UCSD-AML1 (cell line): ENCODE results near the gene ZNF516.

Source experiments
- DNase-seq: peaks from one replicate; lab custom pipeline; 2025; ENCODE audit not compliant: unreplicated experiment; lab: John Stamatoyannopoulos, UW

ZNF516 gene

DNA sequence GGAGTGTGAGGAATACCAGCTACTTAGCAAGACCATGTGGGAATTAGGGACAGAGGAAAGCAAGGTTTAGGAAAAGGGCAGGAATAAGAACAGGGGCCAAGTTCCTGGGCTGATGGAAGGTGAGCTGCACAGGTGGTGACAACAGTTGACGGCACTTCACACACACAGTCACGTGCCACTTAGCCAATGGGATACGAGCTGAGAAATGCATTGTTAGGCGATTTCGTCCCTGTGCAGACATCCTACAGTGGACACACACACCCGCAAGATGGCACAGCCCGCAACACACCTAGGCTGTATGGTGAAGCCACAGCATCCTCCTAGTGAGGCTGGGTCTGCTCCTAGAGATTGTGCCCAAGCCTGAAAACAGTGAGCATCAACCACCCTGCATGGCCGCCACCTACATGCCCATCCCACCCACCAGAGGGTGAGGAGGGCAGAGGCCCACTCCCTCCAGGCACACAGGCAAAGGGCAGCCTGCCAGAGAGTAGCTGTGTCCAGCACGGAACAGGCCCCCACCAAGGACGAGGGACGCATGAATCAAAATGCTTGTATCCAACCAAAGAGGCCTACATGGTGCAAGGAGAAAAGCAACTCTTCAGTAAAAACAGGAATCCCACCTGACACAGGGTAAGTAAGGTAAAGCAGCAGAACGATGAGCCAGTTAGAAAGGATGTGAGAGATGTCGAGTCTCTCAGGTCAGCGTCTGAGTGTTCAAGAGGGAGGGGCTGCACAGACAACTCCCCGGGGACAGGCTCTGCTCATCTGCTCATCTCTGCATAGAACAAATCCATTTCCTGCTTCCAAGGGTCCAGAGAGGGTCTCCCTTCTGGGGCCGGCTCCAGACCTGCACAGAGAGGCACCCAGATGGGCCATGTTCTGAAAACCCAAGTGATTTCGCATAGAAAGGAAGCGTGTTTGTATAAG, 51.3 kb downstream of the ZNF516 start:
- no peak for DNase-seq

GRCh38 chr18:76442413-76443171, 52.5 kb downstream of the ZNF516 start:
- DNase-seq, result no peak

GRCh38 chr18:76441668-76442412, 53.2 kb downstream of the ZNF516 start:
- no peak for DNase-seq

DNA sequence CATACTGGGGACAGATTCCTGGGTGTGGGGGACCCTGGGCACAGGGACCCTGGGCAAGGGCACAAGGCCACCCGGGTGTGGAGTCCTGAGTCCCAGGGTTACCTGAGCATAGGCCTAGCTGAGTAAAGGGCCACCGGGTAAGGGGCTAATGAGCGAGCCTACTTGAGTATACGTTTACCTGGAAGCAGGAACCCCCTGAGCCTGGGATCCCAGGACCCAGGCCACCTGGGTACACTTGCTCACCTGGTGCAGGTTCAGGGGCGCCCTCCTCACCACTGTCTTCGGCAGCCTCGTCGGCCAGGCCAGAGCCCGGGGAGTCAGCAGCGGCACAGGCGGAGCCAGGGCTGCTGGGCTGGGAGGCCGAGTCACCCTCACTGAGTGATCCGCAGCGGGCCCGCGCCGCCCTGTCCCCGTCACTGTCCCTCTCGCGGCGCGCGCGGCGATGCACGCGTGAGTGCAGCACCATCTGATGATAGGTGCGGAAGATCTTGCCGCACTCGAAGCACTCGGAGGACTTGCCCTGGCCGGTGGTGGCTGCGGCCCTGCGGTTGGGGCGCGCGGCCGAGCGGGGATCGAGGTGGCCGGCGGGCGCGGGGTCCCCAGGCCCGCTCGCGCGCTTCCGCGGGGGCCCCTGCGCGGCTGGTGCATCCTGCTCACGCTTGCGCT, 53.9 kb downstream of the ZNF516 start:
- no peak for DNase-seq

- no peak for DNase-seq
Measured at GRCh38 chr18:76437910-76438309, 57.1 kb downstream of the ZNF516 start.

- DNase-seq, result no peak
Measured at GRCh38 chr18:76437011-76437410, 58.0 kb downstream of the ZNF516 start.

GRCh38 chr18:76436342-76436741, 58.7 kb downstream of the ZNF516 start:
- DNase-seq, result no peak

DNA sequence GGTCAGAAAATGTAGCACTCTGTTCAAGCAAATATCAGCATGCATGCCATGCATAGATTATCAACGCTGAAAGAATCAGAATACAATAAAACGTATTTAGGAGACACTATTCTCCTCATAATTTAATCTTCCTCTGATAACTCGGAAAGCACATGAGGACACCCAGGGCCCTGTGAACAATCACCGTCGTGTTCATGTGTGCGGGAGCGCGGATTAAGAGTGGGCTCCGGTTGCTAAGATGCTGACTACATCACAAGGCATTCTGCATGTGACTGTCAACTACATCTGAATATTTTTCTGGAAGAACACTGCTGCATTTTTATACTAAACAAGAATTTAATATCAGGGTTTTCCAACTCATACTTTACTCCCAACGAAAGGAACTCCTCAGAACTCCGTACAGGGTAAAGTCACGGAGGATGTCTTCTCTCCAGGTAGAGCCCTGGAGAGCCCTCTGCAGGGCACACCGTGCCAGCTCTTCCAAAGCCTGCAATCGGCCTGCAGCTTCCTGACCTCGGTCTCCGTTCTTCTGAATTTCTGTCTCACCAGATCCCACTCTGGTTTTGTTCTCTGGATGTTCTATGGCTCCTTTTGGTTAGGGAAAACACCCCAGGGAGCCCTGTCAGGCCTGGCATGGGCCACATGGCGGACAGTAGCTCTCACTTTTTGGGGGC, 59.6 kb downstream of the ZNF516 start:
- DNase-seq, result no peak

DNA sequence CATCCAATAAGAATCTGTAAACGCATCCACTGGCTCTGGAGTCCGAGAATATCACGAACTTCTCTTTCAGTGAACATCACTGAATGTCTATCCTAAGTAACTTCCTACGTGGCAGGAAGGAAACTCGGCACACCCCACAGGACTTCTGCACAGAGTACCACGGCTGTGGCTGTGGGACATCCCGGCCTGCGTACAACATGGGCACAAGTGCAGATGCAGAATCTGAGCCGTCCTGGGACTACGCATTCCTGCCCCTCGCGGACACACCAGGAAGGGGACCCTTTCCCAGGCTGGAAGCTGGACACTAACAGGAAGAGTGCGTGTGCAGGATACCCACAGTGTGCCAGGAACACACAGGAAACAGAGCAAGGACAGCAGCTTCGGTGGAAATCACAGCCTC, 60.6 kb downstream of the ZNF516 start:
- DNase-seq, result no peak

- DNase-seq, result no peak
Measured at GRCh38 chr18:76433788-76434187, 61.3 kb downstream of the ZNF516 start.

DNA sequence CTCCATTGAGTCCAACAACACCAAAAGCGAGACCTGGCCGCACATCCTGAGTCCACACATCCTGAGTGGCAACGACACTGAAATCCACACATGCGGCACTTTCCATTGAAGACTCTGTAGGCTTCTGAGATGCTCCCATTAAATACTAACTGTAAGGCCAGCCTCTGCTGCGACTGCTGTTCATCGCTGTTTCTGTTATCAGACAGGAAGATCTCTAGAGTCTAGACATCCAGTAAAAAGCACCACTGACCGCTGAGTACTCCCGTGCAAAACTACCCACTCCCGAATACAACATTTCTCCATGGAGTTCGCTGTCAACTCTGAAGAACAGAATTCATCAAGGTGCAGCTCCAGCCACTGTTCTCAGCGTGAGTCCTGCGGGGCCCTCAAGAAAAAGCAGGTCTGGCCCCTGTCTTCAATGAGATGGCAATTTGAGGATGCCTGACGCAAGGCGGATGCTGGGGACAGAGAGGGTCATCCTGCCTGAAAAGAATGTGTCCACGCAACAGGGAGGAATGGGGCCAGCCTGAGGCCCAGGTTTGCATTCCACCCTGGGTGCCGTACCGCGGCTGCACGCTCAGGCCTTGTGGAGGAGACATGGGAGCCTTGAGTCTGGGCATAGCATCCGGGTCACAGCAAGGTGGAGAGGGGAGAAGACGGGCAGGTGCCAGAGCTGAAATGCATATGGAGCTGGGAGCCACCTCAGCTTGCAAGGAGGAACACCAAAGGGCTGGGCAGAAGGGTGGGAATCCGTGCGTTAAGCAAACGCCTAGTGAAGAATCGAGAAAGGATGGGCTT, 61.9 kb downstream of the ZNF516 start:
- no peak for DNase-seq

DNA sequence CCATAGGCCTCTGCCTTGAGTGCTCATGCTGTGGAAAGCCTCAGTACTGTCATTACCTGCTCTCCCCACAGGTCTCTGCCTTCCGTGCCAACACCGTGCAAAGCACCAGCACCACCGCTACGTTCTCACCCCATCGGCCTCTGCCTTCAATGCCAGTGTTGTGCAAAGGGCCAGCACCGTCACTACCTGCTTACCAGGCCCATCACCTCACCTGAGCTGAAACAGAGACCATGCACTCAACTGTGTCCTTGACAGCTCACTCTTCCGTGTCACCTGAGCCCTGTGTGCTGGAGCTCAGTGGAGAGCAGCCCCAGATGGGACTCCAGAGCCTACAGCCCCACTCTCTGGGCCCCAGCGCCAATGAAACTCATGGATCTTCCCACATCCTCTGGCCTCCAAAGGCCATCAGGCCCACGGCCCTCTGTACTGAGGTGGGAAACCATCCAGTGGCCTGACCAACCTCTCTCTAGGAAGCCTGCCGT, 62.7 kb downstream of the ZNF516 start:
- no peak for DNase-seq

DNA sequence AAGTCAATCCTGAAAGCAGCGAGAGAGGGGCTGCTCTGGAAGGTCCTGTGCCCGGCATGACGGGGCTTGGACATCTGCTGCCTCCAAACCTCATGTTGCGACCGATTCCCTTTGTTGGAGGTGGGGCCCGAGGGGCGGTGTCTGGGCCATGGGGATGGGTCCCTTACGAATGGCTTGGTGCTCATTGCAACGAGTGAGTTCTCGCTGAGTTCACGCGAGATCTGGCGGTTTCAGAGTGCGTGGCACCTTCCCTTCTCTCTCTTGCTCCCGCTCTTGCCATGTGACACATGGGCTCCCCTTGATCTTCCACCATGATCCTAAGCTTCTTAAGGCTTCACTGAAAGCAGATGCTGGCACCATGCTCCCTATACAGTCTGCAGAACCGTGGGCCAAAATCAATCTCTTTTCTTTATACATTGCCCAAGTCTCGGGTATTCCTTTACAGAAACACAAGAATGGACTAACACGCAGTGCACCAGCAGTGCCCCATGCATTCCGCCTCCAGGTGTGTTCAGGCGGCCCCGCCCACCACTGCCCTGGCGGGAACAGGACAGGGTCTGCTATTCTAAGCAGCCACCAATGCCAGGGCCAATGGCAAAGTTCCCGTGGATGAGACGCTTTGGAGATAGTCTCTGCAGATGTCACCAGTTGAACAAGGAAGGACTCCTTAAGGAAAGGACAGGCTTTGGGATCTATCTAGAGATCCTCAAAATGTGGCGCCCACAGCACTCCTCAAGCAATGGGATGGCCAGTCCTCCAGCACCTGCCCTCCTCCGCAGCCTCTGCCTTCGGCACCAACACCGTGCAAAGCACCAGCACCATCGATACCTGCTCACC, 63.4 kb downstream of the ZNF516 start:
- no peak for DNase-seq

GRCh38 chr18:76430636-76431035, 64.4 kb downstream of the ZNF516 start:
- DNase-seq, result no peak

DNA sequence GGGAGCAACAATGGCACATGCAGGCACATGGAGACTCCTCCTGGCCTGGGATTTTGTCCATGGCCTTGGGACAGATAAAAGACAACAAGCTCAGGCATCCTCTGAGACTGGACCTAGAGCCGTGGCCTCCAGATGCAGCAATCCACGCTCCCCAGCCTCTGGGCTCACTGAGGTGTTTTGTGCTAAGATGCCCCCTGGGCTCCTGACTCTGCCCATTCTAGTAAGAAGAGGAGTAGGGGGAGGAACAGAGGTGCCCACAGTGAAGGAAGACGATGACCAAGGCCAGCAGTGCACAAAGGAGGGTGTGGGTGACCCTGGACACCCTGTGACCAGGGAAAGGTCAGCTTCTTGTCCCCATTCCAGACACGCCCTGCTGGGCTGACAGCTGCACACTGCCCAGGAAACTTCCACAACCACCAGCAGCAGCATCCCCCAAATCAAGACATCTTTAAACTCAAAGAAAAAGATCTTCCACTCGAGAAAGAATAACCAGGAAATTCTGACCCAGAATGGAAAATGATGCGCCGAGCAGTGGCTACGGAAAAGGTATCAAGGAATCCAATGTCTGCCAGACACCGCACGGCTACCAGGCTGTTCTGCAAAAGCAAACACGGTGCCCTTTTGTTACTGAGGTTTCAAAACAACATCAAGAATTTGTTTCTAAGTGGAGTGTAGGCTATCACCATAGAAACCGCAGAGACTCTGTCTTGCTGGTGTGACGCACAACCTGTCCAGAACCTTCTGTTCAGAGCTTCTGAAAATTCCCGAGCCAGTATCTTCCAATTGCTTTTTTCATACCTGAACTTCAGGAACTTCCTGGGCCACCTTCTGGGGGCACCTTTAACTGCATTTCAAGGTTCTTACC, 65.5 kb downstream of the ZNF516 start:
- DNase-seq, result no peak

GRCh38 chr18:76428396-76429261, 66.4 kb downstream of the ZNF516 start:
- DNase-seq, result no peak
